Measurements from ENCODE around the gene ARMC7.

GRCh38 chr17:75131278-75132017, 21.7 kb downstream of the ARMC7 start, which contains the start of gene NT5C:
- peak in 2 of 3 donors; percentile 30 to 49 for TF ChIP-seq POLR2A (IDR thresholded peaks at IDR 0.05)
- TF ChIP-seq, protein P1, sequence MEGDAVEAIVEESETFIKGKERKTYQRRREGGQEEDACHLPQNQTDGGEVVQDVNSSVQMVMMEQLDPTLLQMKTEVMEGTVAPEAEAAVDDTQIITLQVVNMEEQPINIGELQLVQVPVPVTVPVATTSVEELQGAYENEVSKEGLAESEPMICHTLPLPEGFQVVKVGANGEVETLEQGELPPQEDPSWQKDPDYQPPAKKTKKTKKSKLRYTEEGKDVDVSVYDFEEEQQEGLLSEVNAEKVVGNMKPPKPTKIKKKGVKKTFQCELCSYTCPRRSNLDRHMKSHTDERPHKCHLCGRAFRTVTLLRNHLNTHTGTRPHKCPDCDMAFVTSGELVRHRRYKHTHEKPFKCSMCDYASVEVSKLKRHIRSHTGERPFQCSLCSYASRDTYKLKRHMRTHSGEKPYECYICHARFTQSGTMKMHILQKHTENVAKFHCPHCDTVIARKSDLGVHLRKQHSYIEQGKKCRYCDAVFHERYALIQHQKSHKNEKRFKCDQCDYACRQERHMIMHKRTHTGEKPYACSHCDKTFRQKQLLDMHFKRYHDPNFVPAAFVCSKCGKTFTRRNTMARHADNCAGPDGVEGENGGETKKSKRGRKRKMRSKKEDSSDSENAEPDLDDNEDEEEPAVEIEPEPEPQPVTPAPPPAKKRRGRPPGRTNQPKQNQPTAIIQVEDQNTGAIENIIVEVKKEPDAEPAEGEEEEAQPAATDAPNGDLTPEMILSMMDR (IDR thresholded peaks at IDR 0.05 in 8 of 11, conservative IDR thresholded peaks at IDR 0.05 in 3 of 11): peak; percentile 36 to 86 (median 72)

All from spleen (tissue), 7 donors.